Panc1 (cell line): ENCODE data around the gene PLCH1.

Experiments used
- POLR2AphosphoS5 ChIP-seq: IDR thresholded peaks from 2 replicates; pipeline ENCODE4 v1.6.1; 2012; ENCODE audit warnings: mild to moderate bottlenecking, low read depth, low read length, moderate library complexity
- TF ChIP-seq, protein P1 (sequence below): fragments of 450-650 bp; IDR thresholded peaks from 2 replicates; pipeline ENCODE4 v1.5.1; 2017; ENCODE audit warnings: mild to moderate bottlenecking

DNA sequence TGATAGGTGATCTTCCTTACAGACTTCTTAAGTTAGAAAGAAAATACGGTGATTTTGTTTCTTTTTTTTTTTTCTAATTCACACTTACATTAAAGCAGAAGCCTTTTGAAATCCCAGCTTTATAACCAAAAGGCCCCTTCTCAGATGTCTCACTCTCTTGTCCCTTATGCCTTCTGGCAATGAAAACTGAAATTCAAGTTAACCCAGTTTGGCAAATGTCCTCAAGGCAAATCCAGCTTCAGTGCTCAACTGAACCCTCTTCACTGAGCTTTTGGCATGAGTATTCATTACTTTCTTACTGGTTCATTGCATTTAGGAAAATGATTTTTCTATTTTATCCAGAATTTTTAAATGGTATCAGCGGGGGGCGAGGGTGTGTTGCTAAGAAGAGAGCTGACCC is 17.0 kb downstream of the PLCH1 start:
- TF ChIP-seq, protein P1, sequence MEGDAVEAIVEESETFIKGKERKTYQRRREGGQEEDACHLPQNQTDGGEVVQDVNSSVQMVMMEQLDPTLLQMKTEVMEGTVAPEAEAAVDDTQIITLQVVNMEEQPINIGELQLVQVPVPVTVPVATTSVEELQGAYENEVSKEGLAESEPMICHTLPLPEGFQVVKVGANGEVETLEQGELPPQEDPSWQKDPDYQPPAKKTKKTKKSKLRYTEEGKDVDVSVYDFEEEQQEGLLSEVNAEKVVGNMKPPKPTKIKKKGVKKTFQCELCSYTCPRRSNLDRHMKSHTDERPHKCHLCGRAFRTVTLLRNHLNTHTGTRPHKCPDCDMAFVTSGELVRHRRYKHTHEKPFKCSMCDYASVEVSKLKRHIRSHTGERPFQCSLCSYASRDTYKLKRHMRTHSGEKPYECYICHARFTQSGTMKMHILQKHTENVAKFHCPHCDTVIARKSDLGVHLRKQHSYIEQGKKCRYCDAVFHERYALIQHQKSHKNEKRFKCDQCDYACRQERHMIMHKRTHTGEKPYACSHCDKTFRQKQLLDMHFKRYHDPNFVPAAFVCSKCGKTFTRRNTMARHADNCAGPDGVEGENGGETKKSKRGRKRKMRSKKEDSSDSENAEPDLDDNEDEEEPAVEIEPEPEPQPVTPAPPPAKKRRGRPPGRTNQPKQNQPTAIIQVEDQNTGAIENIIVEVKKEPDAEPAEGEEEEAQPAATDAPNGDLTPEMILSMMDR = no peak
- no peak for TF ChIP-seq POLR2AphosphoS5
